PC-3 (cell line): Measurements from ENCODE around the gene ACAP3. TPM values are rescaled to one million over a fixed set of nuclear protein-coding genes. Genes with fewer than 3 reads are reported as not detected.

Experiments used
- ATAC-seq: fragments of 200-7000 bp; cut with Tn5 transposase; 2 replicates; pipeline ENCODE4 v1.9.1; 2020; ENCODE audit warnings: mild to moderate bottlenecking, moderate library complexity
- BruUV-seq: library from RNA; stranded (reverse); fragments of 400-500 nt; replicated peaks from 2 replicates; lab custom pipeline; 2021; lab: Mats Ljungman, UMichigan
- CTCF ChIA-PET: fragments of 300-600 bp; sonication (Branson Sonifier 250); formaldehyde crosslinking; loops from one replicate; lab custom pipeline; 2022; ENCODE audit warnings: antibody characterized with exemption; lab: Charles Lee
- POLR2A ChIA-PET: fragments of 300-600 bp; sonication (Branson Sonifier 250); formaldehyde crosslinking; loops from one replicate; lab custom pipeline; 2022; ENCODE audit warnings: antibody characterized with exemption; ENCODE audit not compliant: unreplicated experiment; lab: Charles Lee
- DNase-seq: peaks from one replicate; pipeline ENCODE4 v3.0.0-alpha.2; 2015
- H2AFZ ChIP-seq: fragments of 300-600 bp; sonication (generic); 2 replicates; pipeline ENCODE4 v1.6.0; 2016; ENCODE audit warnings: antibody characterized with exemption, low read length
- H3F3A ChIP-seq: fragments of 300-600 bp; sonication (generic); one replicate; pipeline ENCODE4 v1.6.0; 2017; ENCODE audit warnings: antibody characterized with exemption, low read length, control low read depth, mild to moderate bottlenecking; ENCODE audit not compliant: unreplicated experiment
- H3K27ac ChIP-seq: fragments of 300-600 bp; sonication (generic); 2 replicates; pipeline ENCODE4 v1.5.1; 2016; ENCODE audit warnings: mild to moderate bottlenecking, low read length
- H3K27me3 ChIP-seq: fragments of 300-600 bp; sonication (generic); 2 replicates; pipeline ENCODE4 v1.6.1; 2016; ENCODE audit warnings: low read length, mixed read lengths
- H3K36me3 ChIP-seq: fragments of 300-600 bp; sonication (generic); 2 replicates; pipeline ENCODE4 v1.6.1; 2016; ENCODE audit warnings: low read depth, mixed run types, low read length, mixed read lengths
- H3K4me1 ChIP-seq: fragments of 300-600 bp; sonication (generic); 2 replicates; pipeline ENCODE4 v1.5.1; 2016; ENCODE audit warnings: low read length; ENCODE audit not compliant: insufficient read depth
- H3K4me2 ChIP-seq: fragments of 300-600 bp; sonication (generic); 2 replicates; pipeline ENCODE4 v1.6.0; 2016; ENCODE audit warnings: low read length
- H3K4me3 ChIP-seq: fragments of 300-600 bp; sonication (generic); 2 replicates; pipeline ENCODE4 v1.5.1; 2016; ENCODE audit warnings: mild to moderate bottlenecking, low read length, mixed read lengths
- H3K79me2 ChIP-seq: fragments of 300-600 bp; sonication (generic); 2 replicates; pipeline ENCODE4 v1.6.1; 2017; ENCODE audit warnings: low read length, mixed read lengths
- H3K9ac ChIP-seq: fragments of 300-600 bp; sonication (generic); 2 replicates; pipeline ENCODE4 v1.6.0; 2016; ENCODE audit warnings: mild to moderate bottlenecking, low read length
- H3K9me2 ChIP-seq: fragments of 300-600 bp; sonication (generic); replicated peaks from 2 replicates; pipeline ENCODE4 v1.6.1; 2016; ENCODE audit warnings: mixed run types, low read length, mixed read lengths
- H3K9me3 ChIP-seq: fragments of 300-600 bp; sonication (generic); 2 replicates; pipeline ENCODE4 v1.6.1; 2016; ENCODE audit warnings: low read length, mixed read lengths
- H4K20me1 ChIP-seq: fragments of 300-600 bp; sonication (generic); 2 replicates; pipeline ENCODE4 v1.6.1; 2016; ENCODE audit warnings: low read length, mixed read lengths
- EZH2 ChIP-seq: fragments of 300-600 bp; sonication (generic); IDR thresholded peaks from one replicate; pipeline ENCODE4 v1.6.1; 2017; ENCODE audit warnings: antibody characterized with exemption, mild to moderate bottlenecking, low read length; ENCODE audit not compliant: unreplicated experiment
- EZH2phosphoT487 ChIP-seq: fragments of 300-600 bp; sonication (generic); IDR thresholded peaks from 2 replicates; pipeline ENCODE4 v1.6.1; 2018; ENCODE audit warnings: mild to moderate bottlenecking, antibody characterized with exemption, low read length, borderline replicate concordance
- intact Hi-C: fragments of 100-400 bp; cut with micrococcal nuclease; formaldehyde crosslinking; loops from 2 replicates; pipeline ENCODE4 v1.9.0; 2023
- total RNA-seq: library from RNA; depleted of rRNA; stranded (reverse); fragments of >200 nt; gene quantifications from 2 replicates; pipeline ENCODE4 v1.2.3, GENCODE V29; 2014
- TF ChIP-seq, protein P1 (sequence below): fragments of 300-600 bp; sonication (generic); conservative IDR thresholded peaks from 2 replicates; pipeline ENCODE4 v1.5.1; 2017; ENCODE audit warnings: antibody characterized with exemption, low read depth, mild to moderate bottlenecking, low read length

The ACAP3 gene
- total RNA-seq, 1 experiment from 2014 or later = 116 TPM

- no TSS peak for BruUV-seq
- peaks cover 59% of the 10 kb centered on the region for H3K79me2 ChIP-seq
- peak within 1 kb of the TSS; percentile 62; the same call in 1 of the 2 replicates for H2AFZ ChIP-seq
- intact Hi-C loops = loop anchor here (2.0 kb wide), 1 partner anchor 41 kb away; the partner anchor contains the start of gene PUSL1
- no peaks in the 10 kb centered on the region for H3K9me2 ChIP-seq
- CTCF ChIA-PET = no interaction called here
- peak within 1 kb of the TSS; percentile 98 for H3K4me2 ChIP-seq
- H3K9me3 ChIP-seq = no peaks in the 10 kb centered on the region
- ATAC-seq = peak; percentile 5
- H3K36me3 ChIP-seq = no peaks in the 10 kb centered on the region
- H3K4me3 ChIP-seq = peak within 1 kb of the TSS; percentile 91
- POLR2A ChIA-PET = no interaction called here
- no peaks in the 10 kb centered on the region for H4K20me1 ChIP-seq
- H3F3A ChIP-seq = peaks cover 3% of the 10 kb centered on the region
- peak within 1 kb of the TSS; percentile 93 for H3K9ac ChIP-seq
- peak; percentile 75 for DNase-seq
- TF ChIP-seq EZH2phosphoT487 (no peak), EZH2 (no peak)
- TF ChIP-seq, protein P1, sequence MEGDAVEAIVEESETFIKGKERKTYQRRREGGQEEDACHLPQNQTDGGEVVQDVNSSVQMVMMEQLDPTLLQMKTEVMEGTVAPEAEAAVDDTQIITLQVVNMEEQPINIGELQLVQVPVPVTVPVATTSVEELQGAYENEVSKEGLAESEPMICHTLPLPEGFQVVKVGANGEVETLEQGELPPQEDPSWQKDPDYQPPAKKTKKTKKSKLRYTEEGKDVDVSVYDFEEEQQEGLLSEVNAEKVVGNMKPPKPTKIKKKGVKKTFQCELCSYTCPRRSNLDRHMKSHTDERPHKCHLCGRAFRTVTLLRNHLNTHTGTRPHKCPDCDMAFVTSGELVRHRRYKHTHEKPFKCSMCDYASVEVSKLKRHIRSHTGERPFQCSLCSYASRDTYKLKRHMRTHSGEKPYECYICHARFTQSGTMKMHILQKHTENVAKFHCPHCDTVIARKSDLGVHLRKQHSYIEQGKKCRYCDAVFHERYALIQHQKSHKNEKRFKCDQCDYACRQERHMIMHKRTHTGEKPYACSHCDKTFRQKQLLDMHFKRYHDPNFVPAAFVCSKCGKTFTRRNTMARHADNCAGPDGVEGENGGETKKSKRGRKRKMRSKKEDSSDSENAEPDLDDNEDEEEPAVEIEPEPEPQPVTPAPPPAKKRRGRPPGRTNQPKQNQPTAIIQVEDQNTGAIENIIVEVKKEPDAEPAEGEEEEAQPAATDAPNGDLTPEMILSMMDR = peak; percentile 60
- peak within 1 kb of the TSS; percentile 97 for H3K27ac ChIP-seq
- H3K4me1 ChIP-seq = peaks cover 54% of the 10 kb centered on the region
- no peaks in the 10 kb centered on the region for H3K27me3 ChIP-seq
Observed at GRCh38 chr1:1349256-1350012, 41.7 kb upstream of the ACAP3 start, which contains the start of gene DVL1. Gene DVL1 (minus strand): TSS chr1:1349418. CDS start chr1:1349065, 353 bp downstream.

GRCh38 chr1:1348420-1349255 is 40.9 kb upstream of the ACAP3 start:
- H3K27me3 ChIP-seq = no peaks in the 10 kb centered on the region
- DNase-seq (no peak), ATAC-seq (no peak)
- no peaks in the 10 kb centered on the region for H3K9me2 ChIP-seq
- peak overlapping the region; percentile 97 for H3K27ac ChIP-seq
- CTCF ChIA-PET = interaction anchor here (0.5 to 1.2 kb wide), 3 partner anchors 53 to 1062 kb away, joined by 3 to 4 read pairs (median 3); no protein-coding TSS in a partner anchor
- H3K36me3 ChIP-seq = no peaks in the 10 kb centered on the region
- peak overlapping the region; percentile 98 for H3K4me2 ChIP-seq
- H3K4me3 ChIP-seq = peak overlapping the region; percentile 91
- intact Hi-C loops = loop anchor here (2.0 kb wide), 1 partner anchor 40 kb away; the partner anchor contains the start of gene PUSL1
- no TSS peak for BruUV-seq
- H3K79me2 ChIP-seq = peaks cover 67% of the 10 kb centered on the region
- no peaks in the 10 kb centered on the region for H3K9me3 ChIP-seq
- H2AFZ ChIP-seq = no peak overlapping the region
- peaks cover 54% of the 10 kb centered on the region for H3K4me1 ChIP-seq
- H3F3A ChIP-seq = peaks cover 3% of the 10 kb centered on the region
- POLR2A ChIA-PET = interaction anchor here (1.4 kb wide), 1 partner anchor 26 kb away, joined by 4 read pairs; the partner anchor contains the start of gene AURKAIP1
- H4K20me1 ChIP-seq = no peaks in the 10 kb centered on the region
- TF ChIP-seq EZH2 (no peak), EZH2phosphoT487 (no peak)
- TF ChIP-seq, protein P1 = no peak
- H3K9ac ChIP-seq = peak overlapping the region; percentile 93
